Tibial artery (tissue), 4 donors: ENCODE results near the gene KCNJ6.

ENCODE experiments used
- DNase-seq, 2 donors: peaks; one replicate each; pipeline ENCODE4 v3.0.0-alpha.2; 2019
- H3K27ac ChIP-seq, 2 donors: fragments of 200-600 bp; sonication (generic) in 1 of 2; 1 replicate in 1 of 2; 2 replicates in 1 of 2; pipeline ENCODE4 v1.5.1; 2018 to 2019; ENCODE audit warnings: mild to moderate bottlenecking in 1 of 2
- H3K27me3 ChIP-seq, 2 donors: fragments of 200-600 bp; sonication (generic) in 1 of 2; one replicate each; pipeline versions ENCODE4 v1.5.1 to v1.6.0; 2016 to 2019
- H3K36me3 ChIP-seq, 3 donors: fragments of 200-600 bp; sonication (generic) in 2 of 3; one replicate each; pipeline ENCODE4 v1.5.1; 2016 to 2019; ENCODE audit warnings: mild to moderate bottlenecking in 2 of 3
- H3K4me1 ChIP-seq, 4 donors: fragments of 200-600 bp; sonication (generic) in 2 of 4; 1 replicate in 3 of 4; 2 replicates in 1 of 4; pipeline ENCODE4 v1.5.1; 2016 to 2019
- H3K4me3 ChIP-seq, 2 donors: fragments of 200-600 bp; sonication (generic) in 1 of 2; 1 replicate in 1 of 2; 2 replicates in 1 of 2; pipeline ENCODE4 v1.5.1; 2018 to 2019; ENCODE audit warnings: mild to moderate bottlenecking in 2 of 2
- H3K9me3 ChIP-seq, 3 donors: fragments of 200-600 bp; sonication (generic) in 1 of 3; one replicate each; pipeline ENCODE4 v1.5.1; 2016 to 2019
- intact Hi-C: fragments of 100-400 bp; cut with DNase I; formaldehyde crosslinking; loops from one replicate; pipeline ENCODE4 v1.15.0; 2023; ENCODE audit warnings: low total_unique reads
- TF ChIP-seq, protein P1 (sequence below), 2 experiments: fragments of 200-600 bp in 1 of 2; fragments of 450-650 bp in 1 of 2; IDR thresholded peaks; one replicate each; pipeline ENCODE4 v1.5.1; 2017 to 2019; ENCODE audit warnings: antibody characterized with exemption in 2 of 2, mild to moderate bottlenecking in 1 of 2, moderate library complexity in 1 of 2

The KCNJ6 gene

DNA sequence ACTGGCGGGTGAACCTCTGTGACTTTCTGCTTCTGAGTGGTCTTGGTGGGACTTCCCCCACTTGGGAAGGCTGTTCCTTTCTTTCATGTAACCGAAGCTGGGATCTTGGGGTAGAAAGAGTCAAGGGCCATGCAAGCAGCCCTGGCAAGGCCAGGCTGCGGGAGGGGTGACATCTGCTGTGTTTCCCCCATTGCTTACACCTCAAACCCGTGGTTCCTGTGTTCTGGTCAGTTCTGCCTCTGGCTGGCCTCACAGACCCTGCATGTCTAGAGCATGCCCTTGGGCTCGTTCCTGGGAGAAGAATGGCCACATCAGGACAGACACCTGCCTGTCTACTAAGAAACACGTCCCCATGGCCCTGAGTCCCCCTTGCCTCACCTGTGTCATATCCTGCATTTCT is 341.9 kb downstream of the KCNJ6 start:
- TF ChIP-seq, protein P1, sequence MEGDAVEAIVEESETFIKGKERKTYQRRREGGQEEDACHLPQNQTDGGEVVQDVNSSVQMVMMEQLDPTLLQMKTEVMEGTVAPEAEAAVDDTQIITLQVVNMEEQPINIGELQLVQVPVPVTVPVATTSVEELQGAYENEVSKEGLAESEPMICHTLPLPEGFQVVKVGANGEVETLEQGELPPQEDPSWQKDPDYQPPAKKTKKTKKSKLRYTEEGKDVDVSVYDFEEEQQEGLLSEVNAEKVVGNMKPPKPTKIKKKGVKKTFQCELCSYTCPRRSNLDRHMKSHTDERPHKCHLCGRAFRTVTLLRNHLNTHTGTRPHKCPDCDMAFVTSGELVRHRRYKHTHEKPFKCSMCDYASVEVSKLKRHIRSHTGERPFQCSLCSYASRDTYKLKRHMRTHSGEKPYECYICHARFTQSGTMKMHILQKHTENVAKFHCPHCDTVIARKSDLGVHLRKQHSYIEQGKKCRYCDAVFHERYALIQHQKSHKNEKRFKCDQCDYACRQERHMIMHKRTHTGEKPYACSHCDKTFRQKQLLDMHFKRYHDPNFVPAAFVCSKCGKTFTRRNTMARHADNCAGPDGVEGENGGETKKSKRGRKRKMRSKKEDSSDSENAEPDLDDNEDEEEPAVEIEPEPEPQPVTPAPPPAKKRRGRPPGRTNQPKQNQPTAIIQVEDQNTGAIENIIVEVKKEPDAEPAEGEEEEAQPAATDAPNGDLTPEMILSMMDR (IDR thresholded peaks at IDR 0.05): no peak
- DNase-seq: no peak
- H3K36me3 ChIP-seq: no peaks in the 10 kb centered on the region
- H3K4me3 ChIP-seq: no peak overlapping the region
- peaks cover 0 to 16% (median 3%) of the 10 kb centered on the region in 3 donors for H3K9me3 ChIP-seq
- intact Hi-C loops: no loop called here
- H3K27ac ChIP-seq: no peak overlapping the region
- H3K27me3 ChIP-seq: no peaks in the 10 kb centered on the region
- no peaks in the 10 kb centered on the region for H3K4me1 ChIP-seq

DNA sequence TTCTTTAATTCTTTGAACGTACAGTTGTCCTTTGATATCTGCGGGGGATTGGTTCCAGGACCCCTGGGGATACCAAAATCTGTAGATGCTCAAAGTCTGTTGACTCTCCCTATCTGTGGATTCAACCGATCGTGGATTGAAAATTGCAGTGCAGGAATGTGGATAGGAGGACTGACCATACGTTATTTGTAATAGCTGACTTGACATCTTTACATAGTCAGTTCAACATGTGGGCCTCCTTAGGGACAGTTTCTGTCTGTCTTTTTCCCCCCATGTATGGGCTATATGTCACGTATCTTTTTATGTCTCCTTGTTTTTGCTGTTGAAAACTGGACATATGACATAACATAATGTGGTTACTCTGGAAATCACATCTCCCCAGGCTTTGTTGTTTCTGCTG is 344.8 kb downstream of the KCNJ6 start:
- Histone ChIP-seq H3K4me3 (no peak overlapping the region), H3K4me1 (no peaks in the 10 kb centered on the region), H3K27ac (no peak overlapping the region), H3K27me3 (no peaks in the 10 kb centered on the region), H3K36me3 (no peaks in the 10 kb centered on the region), H3K9me3 (no peaks in the 10 kb centered on the region)
- DNase-seq: no peak
- intact Hi-C loops: no loop called here
- TF ChIP-seq, protein P1 (IDR thresholded peaks at IDR 0.05): no peak

DNA sequence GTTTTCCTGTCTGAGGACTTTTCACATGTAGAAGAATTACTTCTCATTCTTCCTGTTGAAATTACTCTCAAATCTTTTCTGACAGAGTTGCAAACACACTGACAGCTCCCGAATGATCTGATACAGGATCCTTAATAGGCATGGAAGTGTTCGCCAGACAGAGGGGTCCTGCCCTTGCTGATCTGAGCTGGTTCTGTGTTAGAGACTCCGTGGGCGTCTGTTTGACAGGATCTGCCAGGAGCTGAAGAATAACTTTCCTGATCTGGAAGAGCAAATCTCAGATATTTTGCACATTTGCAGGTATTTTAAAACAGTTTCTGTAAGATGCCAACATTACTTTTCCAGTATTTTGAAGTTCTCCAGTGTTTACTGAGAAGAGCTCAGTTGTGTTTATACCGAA is 347.3 kb downstream of the KCNJ6 start:
- DNase-seq: no peak
- no peak overlapping the region for H3K4me3 ChIP-seq
- no peaks in the 10 kb centered on the region for H3K36me3 ChIP-seq
- peaks cover 0 to 15% (median 10%) of the 10 kb centered on the region in 4 donors for H3K4me1 ChIP-seq
- no peaks in the 10 kb centered on the region for H3K27me3 ChIP-seq
- no peak overlapping the region for H3K27ac ChIP-seq
- TF ChIP-seq, protein P1 (IDR thresholded peaks at IDR 0.05): no peak
- intact Hi-C loops: loop anchor here (10.0 kb wide), 1 partner anchor 1606 kb away; no protein-coding TSS in a partner anchor
- H3K9me3 ChIP-seq: no peaks in the 10 kb centered on the region

DNA sequence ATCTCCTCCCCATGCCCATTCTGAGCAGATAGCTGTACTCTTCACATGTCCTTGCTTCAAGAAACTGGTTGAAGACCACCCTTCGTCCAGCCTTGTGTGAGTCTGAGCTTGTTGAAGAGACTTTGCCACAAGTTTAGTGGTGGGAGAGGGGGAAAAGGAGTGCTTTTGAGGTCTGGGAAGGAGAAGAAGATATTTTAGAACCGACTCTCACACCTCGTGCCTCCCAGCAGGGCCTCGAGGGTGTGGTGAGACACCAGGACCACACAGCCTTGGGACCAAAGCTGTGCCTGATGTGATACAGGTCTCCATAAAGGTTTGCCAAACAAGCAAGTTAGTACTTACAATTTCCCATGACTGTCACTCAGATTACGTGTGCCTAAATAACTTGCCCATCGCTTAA is 347.8 kb downstream of the KCNJ6 start:
- no peak overlapping the region for H3K4me3 ChIP-seq
- no peaks in the 10 kb centered on the region for H3K9me3 ChIP-seq
- TF ChIP-seq, protein P1 (IDR thresholded peaks at IDR 0.05): no peak
- H3K4me1 ChIP-seq: peaks cover 0 to 15% (median 10%) of the 10 kb centered on the region in 4 donors
- DNase-seq: no peak
- no peaks in the 10 kb centered on the region for H3K36me3 ChIP-seq
- no peak overlapping the region for H3K27ac ChIP-seq
- intact Hi-C loops: loop anchor here (10.0 kb wide), 1 partner anchor 1606 kb away; no protein-coding TSS in a partner anchor
- H3K27me3 ChIP-seq: no peaks in the 10 kb centered on the region

DNA sequence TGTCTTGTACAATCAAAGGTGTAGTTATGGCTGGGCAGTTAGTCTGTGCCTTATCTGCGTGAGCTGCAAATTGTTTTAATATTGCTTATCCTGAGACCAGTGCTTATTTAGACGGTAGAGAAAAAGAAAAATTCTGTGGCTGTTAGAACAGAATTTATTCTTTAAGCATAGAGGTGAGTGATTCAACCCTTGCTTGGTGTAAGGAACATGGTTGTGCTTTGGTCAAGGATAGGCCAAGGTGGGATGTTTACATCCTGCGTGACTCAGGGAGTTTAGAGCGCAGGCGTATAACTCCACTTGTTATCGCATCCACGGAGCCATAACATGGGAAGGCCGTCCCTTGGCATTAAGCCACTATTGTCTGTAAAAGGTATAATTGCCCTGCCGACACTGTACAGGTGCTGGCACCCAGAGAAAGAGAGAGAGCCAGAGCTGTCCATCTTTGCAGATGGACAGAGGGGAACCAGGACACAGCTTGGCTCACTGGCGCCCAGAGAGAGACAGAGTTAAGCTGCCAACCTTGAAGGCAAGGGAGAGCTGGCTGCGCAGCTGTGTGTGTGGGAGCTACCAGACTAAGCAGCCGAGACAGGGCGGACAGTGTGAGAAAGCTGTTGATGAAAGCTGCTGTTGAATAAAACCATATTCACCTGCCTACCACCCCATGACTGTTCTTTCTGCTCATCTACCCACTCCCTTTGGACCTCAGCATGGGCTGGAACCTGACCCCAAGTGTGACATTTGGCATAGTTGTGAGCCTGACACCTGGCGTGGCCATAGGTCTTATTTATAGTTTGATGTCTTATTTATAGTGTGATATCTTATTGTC is 349.3 kb downstream of the KCNJ6 start:
- H3K4me3 ChIP-seq: no peak overlapping the region
- TF ChIP-seq, protein P1 (IDR thresholded peaks at IDR 0.05): no peak
- intact Hi-C loops: loop anchor here (2.0 to 10.0 kb wide), 2 partner anchors 302 to 1608 kb away; no protein-coding TSS in a partner anchor

More for the DNA sequence above, 349.3 kb downstream of the KCNJ6 start:
- DNase-seq: no peak
- H3K36me3 ChIP-seq: no peaks in the 10 kb centered on the region
- no peaks in the 10 kb centered on the region for H3K9me3 ChIP-seq
- no peak overlapping the region for H3K27ac ChIP-seq
- no peaks in the 10 kb centered on the region for H3K27me3 ChIP-seq
- peaks cover 0 to 21% (median 16%) of the 10 kb centered on the region in 4 donors for H3K4me1 ChIP-seq
